NCI-H2107 (cell line): Measurements from ENCODE around the gene LOC101059915.
"Not testable (repeated sequence)": the region's sequence is repeated elsewhere in the genome, so short reads cannot be mapped to it uniquely, and the experiment has no call there.

Experiments
- DNase-seq: peaks from one replicate; lab custom pipeline; 2025; lab: John Stamatoyannopoulos, UW

The LOC101059915 gene

DNA sequence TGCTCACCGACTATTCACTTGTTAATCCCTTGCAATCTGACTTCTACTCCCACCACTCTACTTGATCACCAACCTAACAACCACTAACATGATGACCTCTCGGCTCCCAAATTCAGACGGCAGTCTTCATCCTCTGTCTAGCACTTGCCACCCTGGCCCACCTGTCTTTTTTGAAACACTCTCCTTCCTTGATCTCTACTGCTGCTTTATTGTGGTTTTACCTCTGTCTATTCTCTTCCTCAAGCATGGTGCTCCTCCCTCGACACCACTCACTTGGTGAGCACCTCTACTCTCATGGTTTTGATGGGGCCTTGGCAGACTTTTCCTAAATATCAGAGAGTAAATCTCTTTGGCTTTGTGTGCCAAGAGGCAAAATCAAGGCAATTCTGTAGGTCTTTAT is 27.3 kb upstream of the LOC101059915 start:
- DNase-seq = no peak

DNA sequence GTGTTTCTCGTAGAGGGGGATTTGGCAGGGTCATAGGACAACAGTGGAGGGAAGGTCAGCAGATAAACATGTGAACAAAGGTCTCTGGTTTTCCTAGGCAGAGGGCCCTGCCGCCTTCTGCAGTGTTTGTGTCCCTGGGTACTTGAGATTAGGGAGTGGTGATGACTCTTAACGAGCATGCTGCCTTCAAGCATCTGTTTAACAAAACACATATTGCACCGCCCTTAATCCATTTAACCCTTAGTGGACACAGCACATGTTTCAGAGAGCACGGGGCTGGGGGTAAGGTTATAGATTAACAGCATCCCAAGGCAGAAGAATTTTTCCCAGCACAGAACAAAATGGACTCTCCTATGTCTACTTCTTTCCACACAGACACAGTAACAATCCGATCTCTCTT is 22.9 kb upstream of the LOC101059915 start:
- DNase-seq = not testable (repeated sequence)

DNA sequence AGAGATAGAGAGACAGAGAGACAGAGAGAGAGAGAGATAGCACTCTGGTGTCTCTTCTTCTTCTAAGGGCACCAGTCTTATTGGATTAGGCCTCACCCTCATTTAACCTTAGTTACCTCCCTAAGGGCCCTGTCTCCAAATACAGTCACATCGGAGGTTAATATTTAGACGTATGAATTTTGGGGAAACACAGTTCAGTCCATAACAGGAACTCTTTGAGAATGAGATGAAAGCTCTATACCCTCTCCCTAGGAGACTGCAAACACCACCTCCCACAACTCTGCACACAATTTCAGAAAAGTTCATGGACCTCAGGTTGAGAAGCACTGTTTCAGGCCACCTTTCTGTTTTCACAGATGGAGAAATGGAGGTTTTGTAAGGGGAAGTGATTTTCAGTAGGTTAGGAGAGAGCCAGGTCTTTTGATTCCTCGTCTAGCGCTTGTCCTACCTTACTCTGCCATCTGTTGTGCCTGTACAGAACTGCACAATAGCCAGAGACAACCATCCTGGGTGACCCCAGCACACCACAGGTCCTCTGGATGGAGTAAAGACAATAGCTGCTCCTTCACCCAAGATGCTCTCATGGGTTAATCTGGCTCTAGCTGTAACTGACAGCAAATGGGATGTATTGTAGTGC is 16.9 kb upstream of the LOC101059915 start:
- DNase-seq = no peak

DNA sequence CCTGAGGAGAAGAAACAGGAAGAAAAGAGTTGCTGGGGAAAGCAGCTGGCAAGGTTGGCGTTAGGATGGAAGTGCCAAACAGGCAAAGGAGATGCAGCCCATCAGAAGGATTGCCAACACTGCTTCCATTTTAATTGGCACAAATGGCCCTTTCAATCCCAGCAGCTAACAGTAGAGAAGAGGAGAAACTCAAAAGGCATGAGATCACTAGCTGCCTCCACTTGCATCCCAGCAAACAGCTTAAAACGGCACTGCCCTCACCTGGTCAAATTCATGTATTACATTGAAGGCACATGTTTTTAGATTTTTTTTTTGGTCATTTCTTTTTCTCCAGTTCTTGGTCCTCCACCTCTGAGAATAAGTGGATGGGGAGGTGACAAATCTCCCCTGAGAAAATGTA is 14.9 kb upstream of the LOC101059915 start:
- peak; percentile 25 for DNase-seq

DNA sequence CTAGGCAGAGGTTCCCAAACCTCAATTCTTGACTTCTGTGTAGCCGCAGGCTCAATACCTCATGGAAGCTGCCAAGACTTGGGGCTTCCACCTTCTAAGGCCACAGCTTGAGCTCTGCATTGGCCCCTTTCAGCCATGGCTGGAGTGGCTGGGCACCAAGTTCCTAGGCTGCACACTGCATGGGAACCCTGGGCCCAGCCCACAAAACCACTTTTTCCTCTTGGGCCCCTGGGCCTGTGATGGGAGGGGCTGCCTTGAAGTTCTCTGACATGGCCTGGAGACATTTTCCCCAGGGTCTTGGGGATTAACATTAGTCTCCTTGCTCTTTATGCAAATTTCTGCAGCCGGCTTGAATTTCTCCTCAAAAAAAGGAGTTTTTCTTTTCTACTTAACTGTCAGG is 14.0 kb upstream of the LOC101059915 start:
- no peak for DNase-seq

DNA sequence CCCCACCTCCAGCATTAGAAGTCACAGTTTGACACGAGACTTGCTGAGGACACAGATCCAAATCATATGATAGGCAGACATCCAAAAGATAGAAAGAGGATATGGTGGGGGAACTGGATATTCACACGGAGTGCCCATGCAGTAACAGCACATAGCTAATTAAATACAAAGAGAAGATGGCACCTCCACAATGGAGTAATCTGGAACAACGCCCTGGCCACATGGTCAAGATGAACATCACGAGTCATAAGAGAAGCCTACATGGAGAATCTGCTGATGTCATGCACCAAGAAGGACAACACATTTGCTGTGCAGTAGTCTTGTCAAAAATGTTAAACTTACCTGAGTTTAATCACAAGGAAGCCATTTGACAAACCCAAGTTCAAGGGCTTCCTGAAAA is 10.1 kb upstream of the LOC101059915 start:
- no peak for DNase-seq

DNA sequence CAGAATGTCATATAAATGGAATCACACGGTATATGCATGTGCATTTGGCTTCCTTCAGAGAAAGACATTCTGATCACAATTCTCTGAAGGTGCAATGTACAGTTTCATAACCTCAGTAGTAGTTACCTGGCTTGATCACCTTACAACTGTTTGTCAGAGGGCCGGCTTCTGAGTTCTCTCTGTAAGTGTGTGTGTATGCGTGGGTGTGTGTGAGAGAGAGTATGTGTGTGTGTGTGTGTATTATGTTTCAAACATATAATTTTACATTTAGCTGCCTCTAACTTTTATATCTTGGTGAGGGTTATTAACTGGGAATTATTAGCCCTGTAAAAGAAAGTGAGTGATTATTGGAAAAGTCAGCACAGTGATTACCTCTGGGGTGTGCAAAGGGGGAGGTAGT is 8.0 kb upstream of the LOC101059915 start:
- no peak for DNase-seq

DNA sequence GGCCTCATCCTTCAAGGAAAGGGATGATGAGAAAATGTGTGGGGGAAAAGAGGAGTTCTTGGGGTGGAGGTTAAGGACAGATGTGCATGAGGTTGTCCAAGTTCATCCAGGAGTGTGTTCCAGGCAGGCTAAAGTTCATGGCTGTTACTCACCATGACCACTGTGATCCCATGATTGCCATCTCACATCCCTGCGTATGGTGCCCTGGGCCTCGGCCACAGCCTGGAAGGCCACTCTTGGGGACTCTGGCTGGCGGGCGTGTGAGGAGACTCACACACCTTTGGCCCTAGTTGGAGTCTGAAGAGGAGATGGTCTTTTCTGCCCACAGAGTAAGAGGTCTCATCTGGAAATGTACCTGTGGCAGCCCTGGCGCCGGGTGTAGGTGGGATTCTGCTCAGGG is 7.4 kb upstream of the LOC101059915 start:
- DNase-seq = no peak

DNA sequence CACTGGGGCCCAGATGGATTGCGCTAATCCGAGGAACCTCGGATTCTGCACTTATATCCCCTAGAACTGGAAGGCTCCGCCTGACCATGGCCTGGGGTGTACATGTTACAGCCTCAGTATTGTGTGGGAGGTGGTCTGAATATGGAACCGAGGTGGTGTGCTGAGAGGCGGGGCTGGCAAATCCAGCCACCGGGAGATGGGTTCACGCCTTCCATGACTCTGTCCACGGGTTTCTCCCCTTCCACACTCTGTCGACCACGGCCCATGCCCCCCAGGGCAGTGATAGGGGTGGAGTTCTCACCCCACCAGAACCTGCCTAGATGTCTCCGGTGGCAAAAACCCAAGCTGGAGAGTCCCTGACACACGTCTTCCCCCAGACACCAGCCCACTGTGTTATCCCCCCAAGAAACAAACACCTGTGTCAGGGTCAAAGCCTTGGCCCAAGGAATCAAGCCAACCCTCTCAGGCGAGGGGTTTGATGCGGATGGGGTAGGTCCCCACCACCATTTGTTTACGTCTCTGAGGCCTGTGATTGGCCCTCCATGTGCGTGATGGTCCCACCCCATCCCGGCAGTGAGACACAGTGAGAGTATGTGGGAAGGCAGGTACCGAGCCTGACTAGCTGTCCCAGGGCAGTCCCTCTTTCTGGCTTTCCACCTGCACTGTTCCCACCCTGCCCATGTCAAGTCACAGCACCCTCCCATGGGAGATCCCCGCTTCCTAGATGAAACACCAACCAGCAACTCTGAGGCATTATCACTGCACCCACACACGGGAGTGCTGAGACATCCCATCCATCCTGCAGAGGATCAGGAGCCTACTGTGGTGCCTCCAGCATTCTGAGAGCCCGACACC is 6.6 kb upstream of the LOC101059915 start:
- DNase-seq = no peak

DNA sequence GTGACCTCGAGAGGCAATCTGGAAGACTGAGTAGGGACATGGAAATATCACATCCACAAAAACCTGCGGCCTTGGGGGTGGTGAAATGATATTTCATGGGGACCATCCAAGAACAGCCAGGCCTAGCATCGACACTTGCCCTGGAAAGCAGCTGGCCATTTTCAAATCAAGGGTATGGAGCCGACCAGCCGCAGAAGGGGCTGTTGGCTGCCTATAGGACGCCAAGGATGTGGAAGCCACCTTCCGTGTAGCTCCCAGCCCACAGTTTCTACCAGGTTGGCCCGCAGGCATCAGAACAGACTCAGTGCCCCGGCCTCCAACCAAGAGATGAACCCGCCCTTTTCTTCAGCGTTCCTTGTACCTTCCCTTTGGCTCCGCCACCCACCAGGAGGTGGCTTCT is 5.4 kb upstream of the LOC101059915 start:
- DNase-seq = no peak

DNA sequence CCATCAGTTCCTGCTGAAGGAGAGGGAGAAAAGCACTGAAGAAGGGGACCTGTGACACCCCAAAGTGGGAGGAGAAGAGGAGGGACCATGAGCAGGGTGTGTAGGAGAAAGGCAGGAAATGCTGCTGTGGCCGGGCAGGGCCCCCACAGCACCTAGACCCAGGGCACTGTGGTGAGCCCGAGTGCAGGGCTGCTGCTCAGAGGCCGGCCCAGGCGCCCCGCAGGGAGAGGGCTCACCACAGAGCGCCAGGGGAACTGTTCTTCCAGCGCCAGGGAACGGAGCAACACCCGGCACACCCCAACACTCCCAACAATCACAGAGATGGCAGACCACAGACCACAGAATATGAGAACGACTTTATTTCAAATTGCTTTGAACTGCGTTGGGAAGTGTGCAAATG is 4.7 kb upstream of the LOC101059915 start:
- DNase-seq = not testable (repeated sequence)

DNA sequence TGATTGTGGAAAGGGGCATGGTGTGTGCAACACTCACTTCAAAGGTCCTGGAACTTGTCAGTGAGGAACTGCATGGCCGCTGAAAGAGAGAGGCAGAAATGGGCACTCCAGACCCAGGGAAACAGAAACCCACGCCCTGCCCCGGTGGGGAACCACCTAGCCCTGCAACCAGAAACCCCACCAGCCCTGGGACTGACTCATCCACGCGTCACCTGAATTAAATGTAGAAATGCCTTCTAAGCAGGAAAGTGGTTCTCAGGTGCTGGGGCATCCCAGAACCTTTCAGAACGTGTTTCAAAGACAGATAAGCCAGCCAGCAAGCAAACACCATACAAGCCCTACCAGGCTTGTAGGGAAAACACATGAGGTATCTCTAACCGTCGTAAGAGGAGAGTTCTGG is 4.1 kb upstream of the LOC101059915 start:
- not testable (repeated sequence) for DNase-seq

DNA sequence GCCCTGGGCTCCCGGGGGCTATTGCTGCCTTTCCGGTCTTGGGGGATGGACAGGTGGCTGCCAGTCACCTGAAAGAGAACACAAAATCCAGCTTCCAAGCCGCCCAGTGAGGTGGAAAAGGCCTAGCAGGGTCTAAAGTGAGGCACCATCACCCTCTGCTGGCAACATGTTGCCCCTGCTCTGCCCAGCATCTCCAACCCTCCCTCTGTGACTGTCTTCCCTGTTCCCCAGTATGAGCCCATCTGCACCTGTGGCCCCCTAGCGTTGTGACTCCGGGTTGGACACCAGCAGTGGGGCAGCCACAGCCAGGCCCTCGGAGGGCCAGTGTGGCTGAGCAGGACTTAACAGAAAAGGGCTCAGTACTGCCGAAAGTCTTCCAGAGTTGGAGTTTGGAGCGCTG is 3.1 kb upstream of the LOC101059915 start:
- DNase-seq = not testable (repeated sequence)

DNA sequence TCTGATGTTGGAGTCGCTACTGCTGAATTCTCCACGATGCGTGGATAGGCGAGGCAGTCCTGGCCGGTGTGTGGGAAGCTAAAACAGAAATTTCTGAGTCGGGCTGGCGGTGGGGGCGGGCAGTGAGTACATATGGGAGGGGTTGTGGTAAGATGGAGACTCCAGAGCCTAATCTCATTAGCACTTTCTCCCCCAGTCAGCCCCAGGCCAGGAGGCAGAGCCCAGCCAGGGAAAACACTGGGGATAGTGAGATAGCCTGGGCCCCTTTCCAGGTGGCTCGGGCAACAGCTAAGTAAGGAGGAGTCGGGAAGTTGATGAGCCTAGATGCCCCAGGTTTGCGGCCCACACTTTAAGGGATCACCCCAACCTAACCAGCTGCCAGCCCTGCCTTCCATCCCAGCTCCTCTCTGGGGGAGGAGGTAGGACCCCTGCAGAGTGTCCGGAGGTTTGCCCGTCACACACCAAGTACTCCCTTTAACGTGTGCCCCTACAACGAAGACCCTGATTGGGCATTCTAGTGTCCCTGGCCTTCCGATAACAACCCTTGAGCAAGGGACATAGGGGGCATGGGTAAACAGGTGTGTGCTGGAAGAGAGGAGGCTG is 2.4 kb upstream of the LOC101059915 start:
- DNase-seq = no peak

DNA sequence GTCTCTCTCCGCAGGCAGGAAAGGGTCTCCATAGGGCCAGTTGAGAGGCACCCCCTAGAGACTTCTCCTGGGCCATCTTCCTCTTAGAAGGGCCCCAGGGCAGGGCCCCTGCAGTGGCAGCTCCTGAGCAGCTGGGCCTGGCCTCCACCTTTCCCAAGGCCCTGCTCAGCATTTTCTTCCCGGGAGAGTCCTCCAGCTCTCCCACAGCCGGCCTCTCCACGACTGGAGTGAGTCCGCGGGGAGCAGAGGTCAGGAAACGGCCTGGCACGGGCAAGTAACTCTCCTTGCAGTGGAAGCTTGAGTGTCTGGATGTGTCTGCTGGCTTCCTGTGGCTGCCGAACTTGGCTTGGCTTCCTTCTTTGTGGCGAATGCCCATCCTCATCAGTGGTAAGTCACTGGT is 1.6 kb upstream of the LOC101059915 start:
- no peak for DNase-seq

DNA sequence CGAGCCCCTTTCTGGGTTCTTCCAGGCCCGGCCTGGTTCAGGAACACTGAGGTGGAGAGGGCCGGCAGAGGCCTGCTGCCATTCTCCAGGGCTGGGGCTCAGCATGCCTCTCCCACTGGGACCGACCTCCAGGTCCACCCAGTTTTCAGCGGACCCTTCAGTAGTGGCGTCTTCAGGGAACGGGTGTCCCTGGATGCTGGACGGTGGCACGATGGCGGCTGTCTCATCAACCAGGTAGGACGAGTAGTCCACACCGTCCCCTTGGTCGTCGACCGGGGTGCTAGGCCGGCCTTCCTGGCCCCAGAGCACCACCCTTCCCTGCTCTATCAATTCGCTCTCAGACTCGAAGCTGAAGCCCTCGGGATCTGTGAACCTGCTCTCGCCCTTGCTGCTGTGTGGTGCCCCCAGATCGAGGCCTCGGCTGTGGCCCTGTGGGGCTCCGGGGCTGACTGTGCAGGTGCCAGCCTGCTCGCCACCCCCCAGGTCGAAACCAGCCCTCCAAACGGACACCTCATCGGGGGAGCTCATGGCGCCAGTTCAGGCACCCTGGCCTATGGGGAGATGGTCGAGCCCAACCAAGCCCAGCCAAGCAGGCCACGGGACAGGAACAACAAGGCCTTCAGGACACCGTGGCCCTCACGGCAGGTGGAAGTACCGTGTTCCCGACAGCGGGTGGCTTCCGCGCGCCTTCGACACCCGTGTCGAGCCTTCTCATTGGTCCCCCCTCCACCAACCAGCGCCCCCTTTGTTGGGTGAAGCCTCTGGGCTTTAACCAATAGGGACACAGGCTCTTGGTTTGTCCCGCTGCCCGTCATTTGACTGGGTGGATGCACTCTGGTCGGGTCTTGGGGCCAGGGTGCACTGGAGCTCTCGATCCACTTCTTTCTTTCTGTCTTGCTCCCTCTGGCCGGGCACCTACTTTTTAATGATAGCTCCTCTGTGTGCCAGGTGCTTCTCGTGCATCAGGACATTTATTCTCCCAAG is 814 bp upstream of the LOC101059915 start:
- no peak for DNase-seq

DNA sequence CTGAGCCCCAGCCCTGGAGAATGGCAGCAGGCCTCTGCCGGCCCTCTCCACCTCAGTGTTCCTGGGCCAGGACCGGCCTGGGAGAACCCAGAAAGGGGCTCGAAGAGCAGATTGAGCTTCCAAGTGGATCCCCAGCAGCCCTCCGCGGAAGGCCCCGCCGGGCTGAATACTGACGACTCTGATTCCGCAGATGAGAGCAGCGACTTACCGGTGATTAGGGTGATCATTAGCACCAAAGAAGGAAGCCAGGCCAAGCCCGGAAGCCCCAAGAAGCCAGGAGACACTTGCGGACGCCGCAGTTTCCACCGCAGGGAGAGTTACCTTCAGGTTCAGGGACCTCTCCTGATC is 876 bp downstream of the LOC101059915 start:
- no peak for DNase-seq

DNA sequence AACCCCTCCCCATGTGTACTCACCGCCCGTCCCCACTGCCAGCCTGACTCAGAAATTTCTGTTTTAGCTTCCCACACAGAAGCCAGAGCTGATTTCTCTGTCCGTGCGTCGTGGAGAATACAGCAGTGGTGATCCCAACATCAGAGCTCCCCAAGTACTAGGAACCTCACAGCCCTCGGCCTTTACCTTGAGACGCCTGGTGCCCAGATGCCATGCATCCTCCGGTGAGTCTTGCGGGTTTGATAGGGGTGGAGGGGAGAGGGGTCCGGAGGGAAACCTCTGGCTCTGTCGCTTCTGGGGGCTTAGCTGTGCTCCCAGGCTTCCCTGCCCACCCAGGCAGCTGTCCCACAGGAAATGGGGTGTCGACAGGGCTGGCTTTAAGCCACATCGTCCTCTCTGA is 2.1 kb downstream of the LOC101059915 start:
- no peak for DNase-seq

DNA sequence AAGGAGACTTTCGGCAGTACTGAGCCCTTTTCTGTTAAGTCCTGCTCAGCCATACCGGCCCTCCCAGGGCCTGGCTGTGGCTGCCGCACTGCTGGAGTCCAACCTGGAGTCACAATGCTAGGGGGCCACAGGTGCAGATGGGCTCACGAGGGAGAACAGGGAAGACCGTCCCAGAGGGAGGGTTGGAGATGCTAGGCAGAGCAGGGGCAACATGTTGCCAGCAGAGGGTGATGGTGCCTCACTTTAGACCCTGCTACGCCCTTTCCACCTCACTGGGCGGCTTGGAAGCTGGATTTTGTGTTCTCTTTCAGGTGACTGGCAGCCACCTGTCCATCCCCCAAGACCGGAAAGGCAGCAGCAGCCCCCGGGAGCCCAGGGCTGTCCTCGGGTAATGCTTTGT is 2.6 kb downstream of the LOC101059915 start:
- not testable (repeated sequence) for DNase-seq

DNA sequence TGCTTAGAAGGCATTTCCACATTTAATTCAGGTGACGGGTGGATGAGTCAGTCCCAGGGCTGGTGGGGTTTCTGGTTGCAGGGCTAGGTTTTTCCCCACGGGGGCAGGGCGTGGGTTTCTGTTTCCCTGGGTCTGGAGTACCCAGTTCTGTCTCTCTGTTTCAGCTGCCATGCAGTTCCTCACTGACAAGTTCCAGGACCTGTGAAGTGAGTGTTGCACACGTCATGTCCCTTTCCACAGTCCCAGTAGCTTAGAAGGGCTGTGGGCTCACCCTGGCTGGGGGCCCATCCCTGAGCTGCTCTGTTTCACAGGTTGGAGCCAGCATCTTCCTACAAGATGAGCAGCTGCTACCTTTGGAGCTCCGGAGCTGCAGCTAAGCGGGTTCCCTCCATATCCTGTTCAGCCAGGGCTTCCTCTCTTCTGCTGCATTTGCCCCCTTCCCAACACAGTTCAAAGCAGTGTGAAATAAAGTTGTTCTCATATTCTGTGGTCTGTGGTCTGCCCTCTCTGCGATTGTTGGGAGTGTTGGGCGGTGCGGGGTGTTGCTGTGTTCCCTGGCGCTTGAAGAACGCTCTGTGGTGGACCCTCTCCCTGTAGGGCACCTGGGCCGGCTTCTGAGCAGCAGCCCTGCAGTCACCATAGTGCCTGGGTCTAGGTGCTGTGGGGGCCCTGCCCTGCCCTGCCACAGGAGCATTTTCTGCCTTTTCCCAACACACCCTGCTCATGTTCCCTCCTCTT is 3.9 kb downstream of the LOC101059915 start:
- no peak for DNase-seq

DNA sequence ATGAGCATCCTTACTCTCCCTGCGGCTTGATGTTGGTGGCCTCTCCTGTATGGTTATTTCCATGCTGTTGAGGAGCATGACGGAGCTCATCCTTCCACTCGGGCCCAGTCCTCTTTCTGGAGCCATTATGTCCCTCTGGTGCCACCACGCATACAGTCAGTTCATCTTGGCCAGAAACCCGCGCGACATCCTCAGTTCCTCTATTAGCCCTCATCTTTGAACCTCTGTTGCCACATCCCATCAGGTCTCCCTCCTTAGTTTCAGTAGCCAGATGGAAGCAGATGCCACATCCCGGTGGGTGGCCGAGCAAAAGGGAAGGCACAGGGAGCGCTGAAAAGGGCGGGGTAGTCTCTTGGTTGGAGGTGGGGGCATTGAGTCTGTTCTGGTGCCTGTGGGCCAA is 4.6 kb downstream of the LOC101059915 start:
- no peak for DNase-seq
